ENCODE measurements around the gene PIK3R1. TPM values are rescaled to one million over a fixed set of nuclear protein-coding genes. Genes with fewer than 3 reads are reported as not detected.

PIK3R1 gene
- total RNA-seq, 6 donors from 2014 or later = 52.3 to 112 (median 92.5) TPM

GRCh38 chr5:68217047-68217355, 1.4 kb downstream of the PIK3R1 start:
- Histone ChIP-seq H3K27me3 (no peaks in the 10 kb centered on the region), H3K4me1 (peaks cover 6 to 27% (median 15%) of the 10 kb centered on the region in 4 donors), H3K36me3 (no peaks in the 10 kb centered on the region), H3K4me3 (peak overlapping the region; percentile 73 to 88 (median 76)), H3K27ac (peak overlapping the region; percentile 94 to 99 (median 98)), H3K9me3 (no peaks in the 10 kb centered on the region)
- DNase-seq (no peak), ATAC-seq (ENCODE audit: low FRiP score in 2 of 2) (no peak)
- 0 to 2% methylated on average over 3 of the region's 3 CpGs for WGBS, 2 donors
- TF ChIP-seq EP300 (IDR thresholded peaks at IDR 0.05) (no peak), POLR2AphosphoS5 (IDR thresholded peaks at IDR 0.05) (no peak), POLR2A (IDR thresholded peaks at IDR 0.05) (no peak), CTCF (IDR thresholded peaks at IDR 0.05) (no peak)

GRCh38 chr5:68217528-68217927, 2.0 kb downstream of the PIK3R1 start:
- WGBS, 2 donors = 22 to 34% methylated on average over 5 of the region's 5 CpGs
- ATAC-seq (ENCODE audit: low FRiP score in 2 of 2) = no peak
- Histone ChIP-seq H3K27me3 (no peaks in the 10 kb centered on the region), H3K9me3 (no peaks in the 10 kb centered on the region), H3K36me3 (no peaks in the 10 kb centered on the region), H3K4me3 (peak overlapping the region; percentile 73 to 88 (median 76)), H3K4me1 (peaks cover 11 to 27% (median 15%) of the 10 kb centered on the region in 4 donors), H3K27ac (peak overlapping the region; percentile 94 to 99 (median 98))
- peak in 1 of 2 donors; percentile 29 for DNase-seq
- TF ChIP-seq CTCF (IDR thresholded peaks at IDR 0.05) (no peak), POLR2A (IDR thresholded peaks at IDR 0.05) (no peak), EP300 (IDR thresholded peaks at IDR 0.05) (no peak), POLR2AphosphoS5 (IDR thresholded peaks at IDR 0.05) (no peak)

GRCh38 chr5:68219161-68219816, 3.7 kb downstream of the PIK3R1 start:
- TF ChIP-seq EP300 (IDR thresholded peaks at IDR 0.05) = no peak
- TF ChIP-seq POLR2A (IDR thresholded peaks at IDR 0.05) = no peak
- no peak for TF ChIP-seq POLR2AphosphoS5 (IDR thresholded peaks at IDR 0.05)
- TF ChIP-seq CTCF (IDR thresholded peaks at IDR 0.05) = no peak
- Histone ChIP-seq H3K4me1 (peaks cover 14 to 24% (median 20%) of the 10 kb centered on the region in 4 donors), H3K36me3 (no peaks in the 10 kb centered on the region), H3K27ac (peak overlapping the region in 3 of 4 donors; percentile 9 to 35 (median 13)), H3K4me3 (peak overlapping the region in 3 of 4 donors; percentile 74 to 88 (median 78)), H3K27me3 (no peaks in the 10 kb centered on the region), H3K9me3 (no peaks in the 10 kb centered on the region)
- ATAC-seq (ENCODE audit: low FRiP score in 2 of 2) (no peak), DNase-seq (no peak)
- WGBS, 2 donors = 65 to 67% methylated on average over 3 of the region's 3 CpGs

GRCh38 chr5:68220260-68220659, 4.7 kb downstream of the PIK3R1 start:
- peaks cover 22 to 30% (median 26%) of the 10 kb centered on the region in 4 donors for H3K4me1 ChIP-seq
- ATAC-seq (ENCODE audit: low FRiP score in 2 of 2) (no peak), DNase-seq (no peak)
- WGBS, 2 donors = 85 to 100% methylated on average over 7 of the region's 7 CpGs
- H3K27me3 ChIP-seq = no peaks in the 10 kb centered on the region
- H3K27ac ChIP-seq = no peak overlapping the region
- no peaks in the 10 kb centered on the region for H3K9me3 ChIP-seq
- TF ChIP-seq POLR2A (IDR thresholded peaks at IDR 0.05) (no peak), EP300 (IDR thresholded peaks at IDR 0.05) (no peak), CTCF (IDR thresholded peaks at IDR 0.05) (no peak), POLR2AphosphoS5 (IDR thresholded peaks at IDR 0.05) (no peak)
- H3K4me3 ChIP-seq = peak overlapping the region in 2 of 4 donors; percentile 74 to 88
- no peaks in the 10 kb centered on the region for H3K36me3 ChIP-seq

- no peaks in the 10 kb centered on the region for H3K27me3 ChIP-seq
- ATAC-seq (ENCODE audit: low FRiP score in 2 of 2) (no peak), DNase-seq (no peak)
- H3K9me3 ChIP-seq = no peaks in the 10 kb centered on the region
- H3K4me3 ChIP-seq = no peak overlapping the region
- H3K4me1 ChIP-seq = peaks cover 28 to 36% (median 32%) of the 10 kb centered on the region in 4 donors
- WGBS, 2 donors = 91 to 100% methylated on average over 2 of the region's 2 CpGs
- peaks cover 0 to under 1% (median 0%) of the 10 kb centered on the region in 4 donors for H3K36me3 ChIP-seq
- H3K27ac ChIP-seq = no peak overlapping the region
- no peak for TF ChIP-seq POLR2A (IDR thresholded peaks at IDR 0.05)
- TF ChIP-seq EP300 (IDR thresholded peaks at IDR 0.05) = no peak
- no peak for TF ChIP-seq POLR2AphosphoS5 (IDR thresholded peaks at IDR 0.05)
- no peak for TF ChIP-seq CTCF (IDR thresholded peaks at IDR 0.05)
Observed at GRCh38 chr5:68220914-68221313, 5.4 kb downstream of the PIK3R1 start.
